HL-60 (cell line): ENCODE data around the gene ACO2.
A peak's percentile ranks its signal among the peaks of the same experiment; 100 is the strongest.

ENCODE experiments used
- DNase-seq, 2 experiments: peaks; one replicate each; pipeline ENCODE4 v3.0.0-alpha.2; 2010 to 2020; ENCODE audit warnings: low read depth in 1 of 2, low spot score in 1 of 2
- H3K27ac ChIP-seq: fragments of 250-450 bp; sonication (Bioruptor Pico); replicated peaks from 2 replicates; pipeline ENCODE4 v1.5.1; 2020; ENCODE audit warnings: mild to moderate bottlenecking, moderate library complexity
- H3K27me3 ChIP-seq: fragments of 250-450 bp; sonication (Bioruptor Pico); 2 replicates; pipeline ENCODE4 v1.5.1; 2021; ENCODE audit warnings: mild to moderate bottlenecking, moderate library complexity; ENCODE audit not compliant: insufficient read depth, poor library complexity, severe bottlenecking
- H3K4me3 ChIP-seq: replicated peaks from 2 replicates; pipeline ENCODE4 v1.5.1; 2011; ENCODE audit warnings: mild to moderate bottlenecking, control low read depth, low read length; ENCODE audit not compliant: insufficient read depth
- GABPA ChIP-seq: IDR thresholded peaks from 2 replicates; pipeline ENCODE4 v1.6.1; 2012; ENCODE audit warnings: low read depth
- POLR2AphosphoS5 ChIP-seq: IDR thresholded peaks from 2 replicates; pipeline ENCODE4 v1.6.1; 2012; ENCODE audit warnings: low read depth
- REST ChIP-seq: IDR thresholded peaks from 2 replicates; pipeline ENCODE4 v1.6.1; 2012; ENCODE audit warnings: low read depth; ENCODE audit not compliant: insufficient replicate concordance
- SPI1 ChIP-seq: IDR thresholded peaks from 2 replicates; pipeline ENCODE4 v1.6.1; 2012; ENCODE audit warnings: low read depth, mild to moderate bottlenecking, borderline replicate concordance
- TF ChIP-seq, protein P1 (sequence below): IDR thresholded peaks from one replicate; pipeline ENCODE4 v1.5.1; 2011; ENCODE audit warnings: low read length, control low read depth, inconsistent platforms; ENCODE audit not compliant: insufficient read depth

Gene ACO2

DNA sequence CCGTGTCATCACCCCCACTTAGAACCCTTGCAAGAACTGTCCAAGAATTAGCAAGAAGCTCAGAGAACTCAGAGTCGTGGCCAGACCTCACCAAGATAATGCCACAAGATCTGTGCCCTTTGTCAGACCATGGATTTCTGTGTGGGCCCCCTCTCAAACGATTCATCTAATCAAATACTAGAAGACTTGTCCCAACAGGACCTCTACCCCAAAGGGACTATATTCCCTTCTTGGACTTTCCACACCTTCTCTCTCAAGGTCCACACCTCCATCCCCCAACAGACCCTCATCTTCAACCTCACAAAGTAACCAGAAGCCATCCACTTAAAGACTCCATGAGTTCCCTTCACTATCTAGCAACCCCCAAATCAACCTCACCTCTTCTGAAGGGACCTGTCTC is 72.6 kb downstream of the ACO2 start:
- no peaks in the 10 kb centered on the region for H3K27me3 ChIP-seq
- TF ChIP-seq POLR2AphosphoS5 (no peak), SPI1 (no peak), REST (no peak), GABPA (no peak)
- TF ChIP-seq, protein P1, sequence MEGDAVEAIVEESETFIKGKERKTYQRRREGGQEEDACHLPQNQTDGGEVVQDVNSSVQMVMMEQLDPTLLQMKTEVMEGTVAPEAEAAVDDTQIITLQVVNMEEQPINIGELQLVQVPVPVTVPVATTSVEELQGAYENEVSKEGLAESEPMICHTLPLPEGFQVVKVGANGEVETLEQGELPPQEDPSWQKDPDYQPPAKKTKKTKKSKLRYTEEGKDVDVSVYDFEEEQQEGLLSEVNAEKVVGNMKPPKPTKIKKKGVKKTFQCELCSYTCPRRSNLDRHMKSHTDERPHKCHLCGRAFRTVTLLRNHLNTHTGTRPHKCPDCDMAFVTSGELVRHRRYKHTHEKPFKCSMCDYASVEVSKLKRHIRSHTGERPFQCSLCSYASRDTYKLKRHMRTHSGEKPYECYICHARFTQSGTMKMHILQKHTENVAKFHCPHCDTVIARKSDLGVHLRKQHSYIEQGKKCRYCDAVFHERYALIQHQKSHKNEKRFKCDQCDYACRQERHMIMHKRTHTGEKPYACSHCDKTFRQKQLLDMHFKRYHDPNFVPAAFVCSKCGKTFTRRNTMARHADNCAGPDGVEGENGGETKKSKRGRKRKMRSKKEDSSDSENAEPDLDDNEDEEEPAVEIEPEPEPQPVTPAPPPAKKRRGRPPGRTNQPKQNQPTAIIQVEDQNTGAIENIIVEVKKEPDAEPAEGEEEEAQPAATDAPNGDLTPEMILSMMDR = no peak
- H3K27ac ChIP-seq = no peak overlapping the region
- DNase-seq = no peak
- H3K4me3 ChIP-seq = no peak overlapping the region

DNA sequence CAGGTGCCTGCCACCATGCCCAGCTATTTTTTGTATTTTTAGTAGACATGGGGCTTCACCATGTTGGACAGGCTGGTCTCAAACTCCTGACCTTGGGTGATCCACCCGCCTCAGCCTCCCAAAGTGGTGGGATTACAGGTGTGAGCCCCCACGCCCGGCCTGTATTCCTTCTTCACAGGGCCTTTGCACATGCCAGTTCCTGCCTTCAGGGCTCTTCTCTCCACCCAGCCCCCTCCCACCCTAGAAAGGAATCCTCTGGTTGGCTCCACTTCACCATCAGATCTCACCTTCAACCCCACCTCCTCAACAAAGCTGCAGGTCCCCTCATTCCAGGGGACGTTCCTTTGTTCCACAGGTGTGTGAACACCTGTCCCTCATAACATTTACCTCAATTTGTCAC is 73.3 kb downstream of the ACO2 start:
- peak overlapping the region; percentile 76 for H3K4me3 ChIP-seq
- no peak for DNase-seq
- no peaks in the 10 kb centered on the region for H3K27me3 ChIP-seq
- no peak overlapping the region for H3K27ac ChIP-seq
- no peak for TF ChIP-seq SPI1
- no peak for TF ChIP-seq GABPA
- TF ChIP-seq, protein P1 = no peak
- no peak for TF ChIP-seq POLR2AphosphoS5
- no peak for TF ChIP-seq REST

- TF ChIP-seq REST (peak; percentile 36), POLR2AphosphoS5 (peak; percentile 83), SPI1 (no peak), GABPA (no peak)
- TF ChIP-seq, protein P1 = peak; percentile 56
- Histone ChIP-seq H3K4me3 (peak within 1 kb of the TSS; percentile 76), H3K27me3 (no peaks in the 10 kb centered on the region), H3K27ac (peak within 1 kb of the TSS; percentile 93)
- peak; percentile 92 to 99 for DNase-seq
These were observed 75.1 kb downstream of the ACO2 start, which contains the start of gene POLR3H for GRCh38 chr22:41543854-41544670. TSS of gene POLR3H (minus strand) at chr22:41544470. CDS start at chr22:41544101, 369 bp downstream.
